H9 (cell line): Measurements from ENCODE around the gene ANK2. TPM values are rescaled to one million over a fixed set of nuclear protein-coding genes. Genes with fewer than 3 reads are reported as not detected.
A peak's percentile ranks its signal among the peaks of the same experiment; 100 is the strongest.

Experiments
- DNase-seq: peaks from one replicate; pipeline ENCODE4 v3.0.0-alpha.2; 2017
- H2AFZ ChIP-seq: one replicate; pipeline ENCODE4 v1.6.1; 2013; ENCODE audit warnings: mild to moderate bottlenecking, low read length, control low read depth, moderate library complexity
- H2AK5ac ChIP-seq: 2 replicates; pipeline ENCODE4 v1.6.1; 2013; ENCODE audit warnings: low read length, control low read depth, mixed read lengths; ENCODE audit not compliant: insufficient read length
- H2BK120ac ChIP-seq: one replicate; pipeline ENCODE4 v1.6.1; 2013; ENCODE audit warnings: low read depth, mild to moderate bottlenecking, low read length, control low read depth, inconsistent platforms; ENCODE audit not compliant: poor library complexity, severe bottlenecking
- H2BK12ac ChIP-seq: 2 replicates; pipeline ENCODE4 v1.6.1; 2013; ENCODE audit warnings: low read length, control low read depth, mixed read lengths, low read depth; ENCODE audit not compliant: insufficient read length
- H2BK15ac ChIP-seq: 2 replicates; pipeline ENCODE4 v1.6.1; 2013; ENCODE audit warnings: low read depth, low read length, control low read depth
- H2BK20ac ChIP-seq: one replicate; pipeline ENCODE4 v1.6.1; 2013; ENCODE audit warnings: low read depth, mild to moderate bottlenecking, low read length, control low read depth, inconsistent platforms; ENCODE audit not compliant: poor library complexity, severe bottlenecking
- H2BK5ac ChIP-seq: 2 replicates; pipeline ENCODE4 v1.6.1; 2013; ENCODE audit warnings: low read length, control low read depth, mixed read lengths; ENCODE audit not compliant: insufficient read length
- H3K14ac ChIP-seq: 2 replicates; pipeline ENCODE4 v1.6.1; 2013; ENCODE audit warnings: low read length, control low read depth; ENCODE audit not compliant: insufficient read depth
- H3K18ac ChIP-seq: 2 replicates; pipeline ENCODE4 v1.6.1; 2013; ENCODE audit warnings: low read depth, mild to moderate bottlenecking, mixed read lengths, low read length, control low read depth; ENCODE audit not compliant: insufficient read length
- H3K23ac ChIP-seq: 2 replicates; pipeline ENCODE4 v1.6.1; 2013; ENCODE audit warnings: low read length, control low read depth, mixed read lengths, low read depth; ENCODE audit not compliant: insufficient read length
- H3K23me2 ChIP-seq: 2 replicates; pipeline ENCODE4 v1.6.1; 2013; ENCODE audit warnings: low read depth, mild to moderate bottlenecking, mixed read lengths, low read length, control low read depth; ENCODE audit not compliant: insufficient read length, poor library complexity, severe bottlenecking
- H3K27ac ChIP-seq: 2 replicates; pipeline ENCODE4 v1.5.1; 2013; ENCODE audit warnings: low read length, control low read depth, mixed read lengths, low read depth; ENCODE audit not compliant: insufficient read length
- H3K27me3 ChIP-seq: 2 replicates; pipeline ENCODE4 v1.6.1; 2013; ENCODE audit warnings: low read length, control low read depth, inconsistent platforms; ENCODE audit not compliant: insufficient read depth
- H3K4ac ChIP-seq: 2 replicates; pipeline ENCODE4 v1.6.1; 2013; ENCODE audit warnings: low read depth, mild to moderate bottlenecking, control low read depth, inconsistent platforms, low read length, moderate library complexity
- H3K4me1 ChIP-seq: 2 replicates; pipeline ENCODE4 v1.6.1; 2013; ENCODE audit warnings: low read length, control low read depth, inconsistent platforms; ENCODE audit not compliant: insufficient read depth
- H3K4me2 ChIP-seq: 2 replicates; pipeline ENCODE4 v1.6.1; 2013; ENCODE audit warnings: low read length, control low read depth, mixed read lengths; ENCODE audit not compliant: insufficient read length, insufficient read depth
- H3K56ac ChIP-seq: 2 replicates; pipeline ENCODE4 v1.6.1; 2013; ENCODE audit warnings: low read depth, mild to moderate bottlenecking, mixed read lengths, low read length, control low read depth; ENCODE audit not compliant: insufficient read length
- H3K79me1 ChIP-seq: 2 replicates; pipeline ENCODE4 v1.6.1; 2013; ENCODE audit warnings: low read depth, mild to moderate bottlenecking, moderate library complexity, low read length, control low read depth, inconsistent platforms; ENCODE audit not compliant: insufficient read depth, poor library complexity, severe bottlenecking
- H3K79me2 ChIP-seq: 2 replicates; pipeline ENCODE4 v1.6.1; 2013; ENCODE audit warnings: low read length, control low read depth, inconsistent platforms; ENCODE audit not compliant: insufficient read depth
- H3K9ac ChIP-seq: 2 replicates; pipeline ENCODE4 v1.6.1; 2013; ENCODE audit warnings: low read length, control low read depth, mixed read lengths; ENCODE audit not compliant: insufficient read length; ENCODE audit errors: extremely low read depth
- H3K9me3 ChIP-seq: one replicate; pipeline ENCODE4 v1.6.1; 2013; ENCODE audit warnings: low read depth, low read length, inconsistent platforms; ENCODE audit not compliant: control insufficient read depth
- H3T11ph ChIP-seq: one replicate; pipeline ENCODE4 v1.6.1; 2013; ENCODE audit warnings: mild to moderate bottlenecking, low read length, control low read depth, inconsistent platforms
- H4K20me1 ChIP-seq: one replicate; pipeline ENCODE4 v1.6.1; 2013; ENCODE audit not compliant: control insufficient read depth, insufficient read length, insufficient read depth
- H4K5ac ChIP-seq: 2 replicates; pipeline ENCODE4 v1.6.1; 2013; ENCODE audit warnings: low read depth, mild to moderate bottlenecking, mixed read lengths, low read length, control low read depth; ENCODE audit not compliant: insufficient read length
- H4K8ac ChIP-seq: replicated peaks from 2 replicates; pipeline ENCODE4 v1.6.1; 2013; ENCODE audit warnings: low read length, control low read depth, mixed read lengths, low read depth; ENCODE audit not compliant: insufficient read length
- H4K91ac ChIP-seq: 2 replicates; pipeline ENCODE4 v1.6.1; 2013; ENCODE audit warnings: low read depth, mild to moderate bottlenecking, moderate library complexity, mixed read lengths, low read length, control low read depth; ENCODE audit not compliant: insufficient read length
- H3K27ac Mint-ChIP-seq, 3 experiments: 2 replicates in 2 of 3; 3 replicates in 1 of 3; pipeline ENCODE4 v1.8.0; 2020 to 2021; ENCODE audit warnings: mixed read lengths in 3 of 3, mild to moderate bottlenecking in 1 of 3, moderate library complexity in 1 of 3
- H3K27me3 Mint-ChIP-seq: 2 replicates; pipeline ENCODE4 v1.8.0; 2021; ENCODE audit warnings: low read depth, mild to moderate bottlenecking, moderate library complexity, mixed read lengths
- H3K36me3 Mint-ChIP-seq, 3 experiments: 2 replicates in 2 of 3; 3 replicates in 1 of 3; pipeline ENCODE4 v1.8.0; 2020 to 2021; ENCODE audit warnings: low read depth in 3 of 3, mixed read lengths in 3 of 3; ENCODE audit not compliant: insufficient read depth in 1 of 3
- H3K4me1 Mint-ChIP-seq, 2 experiments: 2 replicates each; pipeline ENCODE4 v1.8.0; 2020; ENCODE audit warnings: mixed read lengths in 2 of 2
- H3K4me3 Mint-ChIP-seq, 2 experiments: 2 replicates in 1 of 2; 3 replicates in 1 of 2; pipeline ENCODE4 v1.8.0; 2020 to 2021; ENCODE audit warnings: mild to moderate bottlenecking in 2 of 2, mixed read lengths in 2 of 2, moderate library complexity in 1 of 2
- H3K9me3 Mint-ChIP-seq, 2 experiments: 2 replicates in 1 of 2; 3 replicates in 1 of 2; pipeline ENCODE4 v1.8.0; 2020; ENCODE audit warnings: mild to moderate bottlenecking in 2 of 2, mixed read lengths in 2 of 2, moderate library complexity in 1 of 2
- CTCF ChIP-seq: fragments of 200-600 bp; sonication (generic); conservative IDR thresholded peaks from 3 replicates; pipeline ENCODE4 v1.8.0; 2021; ENCODE audit warnings: antibody characterized with exemption, mild to moderate bottlenecking
- WGBS: extraction: QIAGEN DNeasy Blood & Tissue Kit; methylation state at CpG from one replicate; pipeline ENCODE4 v1.1.7; 2013; ENCODE audit warnings: missing lambda C conversion rate, low lambda C conversion rate, mixed read lengths; ENCODE audit not compliant: insufficient read length; ENCODE audit errors: extremely low coverage; 5-methylcytosine and 5-hydroxymethylcytosine counted together
- total RNA-seq: library from RNA; stranded (reverse); gene quantifications from 2 replicates; pipeline ENCODE4 v1.2.1, GENCODE V29; 2021

ANK2 gene
- total RNA-seq, 1 experiment from 2014 or later: 36.8 TPM

DNA sequence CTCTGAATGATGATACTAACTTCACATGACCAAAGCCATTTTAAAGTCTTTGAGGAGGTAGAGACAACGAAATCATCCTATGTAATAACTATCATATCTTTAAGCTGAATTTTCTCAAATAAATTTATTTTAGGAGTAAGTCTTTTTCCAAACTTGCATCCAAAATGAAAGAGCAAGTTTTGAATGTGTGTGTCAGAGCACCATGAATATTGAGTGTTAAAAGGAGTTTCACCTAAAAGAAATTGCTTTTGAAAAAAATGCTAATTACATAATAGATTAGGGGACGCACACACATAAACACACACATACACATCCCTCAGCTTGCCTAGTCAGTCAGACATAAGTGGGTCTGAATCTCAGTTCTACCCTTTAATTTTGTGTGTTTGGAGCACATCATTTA is 1.9 kb downstream of the ANK2 start:
- Histone ChIP-seq H3K14ac (no peak overlapping the region), H2BK5ac (no peak overlapping the region), H2BK120ac (no peak overlapping the region), H3K4me2 (no peak overlapping the region), H3K56ac (no peak overlapping the region), H3K18ac (no peak overlapping the region), H3K9ac (no peak overlapping the region), H2BK12ac (no peak overlapping the region), H2BK15ac (no peak overlapping the region), H3K27ac (no peak overlapping the region), H2BK20ac (no peak overlapping the region), H3K79me2 (no peaks in the 10 kb centered on the region), H4K91ac (no peak overlapping the region), H3K79me1 (no peaks in the 10 kb centered on the region), H4K5ac (no peak overlapping the region), H4K20me1 (no peaks in the 10 kb centered on the region), H3T11ph (no peak overlapping the region), H2AK5ac (no peak overlapping the region), H4K8ac (no peak overlapping the region), H2AFZ (no peak overlapping the region), H3K23ac (no peak overlapping the region), H3K23me2 (no peaks in the 10 kb centered on the region), H3K9me3 (no peaks in the 10 kb centered on the region), H3K27me3 (no peaks in the 10 kb centered on the region), H3K4me1 (peaks cover 6% of the 10 kb centered on the region; the same call in 1 of the 2 replicates), H3K4ac (no peak overlapping the region)
- peaks cover 0 to 4% (median 0%) of the 10 kb centered on the region in 3 experiments; a peak in 3 of 7 replicates for H3K36me3 Mint-ChIP-seq
- WGBS: no CpG with 5 or more reads among the region's 2 CpGs
- 0 out of 7 replicates have a peak overlapping the region, but pooled peaks of 1 of the 3 experiments have one; percentile 9 for H3K27ac Mint-ChIP-seq
- no peaks in the 10 kb centered on the region for H3K27me3 Mint-ChIP-seq
- H3K4me3 Mint-ChIP-seq: no peak overlapping the region
- no peak for DNase-seq
- H3K9me3 Mint-ChIP-seq: no peaks in the 10 kb centered on the region
- H3K4me1 Mint-ChIP-seq: peaks cover 22 to 23% of the 10 kb centered on the region in 2 experiments
- TF ChIP-seq CTCF: no peak
